HL-60/S4 treated with retinoic acid at 250 ng/mL for 4 days and 3 days (cell line): Measurements from ENCODE around the gene ATG9B.
"Not testable (repeated sequence)": the region's sequence is repeated elsewhere in the genome, so short reads cannot be mapped to it uniquely, and the experiment has no call there.

ENCODE experiments used
- in situ Hi-C: fragments of 300-500 bp; cut with MboI; formaldehyde crosslinking; loops from 2 replicates; pipeline ENCODE4 v1.7.0; 2022; ENCODE audit warnings: low sequenced_read_pairs

Gene ATG9B

GRCh38 chr7:151017370-151017952 is 6.8 kb downstream of the ATG9B start:
- in situ Hi-C loops: no loop called here

- in situ Hi-C loops: no loop called here
Observed at GRCh38 chr7:151016942-151017341, 7.4 kb downstream of the ATG9B start.

GRCh38 chr7:151016505-151016904 is 7.8 kb downstream of the ATG9B start:
- in situ Hi-C loops: no loop called here

- in situ Hi-C loops: no loop called here
Observed at GRCh38 chr7:151015967-151016366, 8.3 kb downstream of the ATG9B start.

GRCh38 chr7:151014950-151015349 is 9.3 kb downstream of the ATG9B start:
- in situ Hi-C loops: no loop called here

- in situ Hi-C loops: no loop called here
Observed at GRCh38 chr7:151013733-151014497, 10.4 kb downstream of the ATG9B start.

- in situ Hi-C loops: no loop called here
Observed at GRCh38 chr7:151013356-151013732, 10.9 kb downstream of the ATG9B start.

- in situ Hi-C loops: no loop called here
Observed at GRCh38 chr7:151012911-151013347, 11.4 kb downstream of the ATG9B start.

- in situ Hi-C loops: no loop called here
Observed at GRCh38 chr7:151012031-151012692, 12.1 kb downstream of the ATG9B start.

- in situ Hi-C loops: not testable (repeated sequence)
Observed at GRCh38 chr7:151011616-151012015, 12.7 kb downstream of the ATG9B start.

GRCh38 chr7:151011097-151011409 is 13.2 kb downstream of the ATG9B start:
- in situ Hi-C loops: no loop called here

- in situ Hi-C loops: no loop called here
Observed at GRCh38 chr7:151010307-151011096, 13.8 kb downstream of the ATG9B start.

- in situ Hi-C loops: no loop called here
Observed at GRCh38 chr7:151010037-151010306, 14.3 kb downstream of the ATG9B start.

- in situ Hi-C loops: no loop called here
Observed at GRCh38 chr7:151009327-151010036, 14.8 kb downstream of the ATG9B start.

GRCh38 chr7:151008511-151009323 is 15.6 kb downstream of the ATG9B start:
- in situ Hi-C loops: no loop called here

GRCh38 chr7:151008143-151008510 is 16.2 kb downstream of the ATG9B start:
- in situ Hi-C loops: no loop called here

GRCh38 chr7:151007469-151007898 is 16.8 kb downstream of the ATG9B start:
- in situ Hi-C loops: no loop called here

GRCh38 chr7:151006590-151007300 is 17.5 kb downstream of the ATG9B start:
- in situ Hi-C loops: no loop called here

- in situ Hi-C loops: no loop called here
Observed at GRCh38 chr7:151005566-151005965, 18.7 kb downstream of the ATG9B start.

- in situ Hi-C loops: no loop called here
Observed at GRCh38 chr7:151003572-151003971, 20.7 kb downstream of the ATG9B start.
